OCI-M1 (cell line): ENCODE data around the gene UBE2M.

Experiments
- DNase-seq: peaks from one replicate; lab custom pipeline; 2025; lab: John Stamatoyannopoulos, UW

UBE2M gene

DNA sequence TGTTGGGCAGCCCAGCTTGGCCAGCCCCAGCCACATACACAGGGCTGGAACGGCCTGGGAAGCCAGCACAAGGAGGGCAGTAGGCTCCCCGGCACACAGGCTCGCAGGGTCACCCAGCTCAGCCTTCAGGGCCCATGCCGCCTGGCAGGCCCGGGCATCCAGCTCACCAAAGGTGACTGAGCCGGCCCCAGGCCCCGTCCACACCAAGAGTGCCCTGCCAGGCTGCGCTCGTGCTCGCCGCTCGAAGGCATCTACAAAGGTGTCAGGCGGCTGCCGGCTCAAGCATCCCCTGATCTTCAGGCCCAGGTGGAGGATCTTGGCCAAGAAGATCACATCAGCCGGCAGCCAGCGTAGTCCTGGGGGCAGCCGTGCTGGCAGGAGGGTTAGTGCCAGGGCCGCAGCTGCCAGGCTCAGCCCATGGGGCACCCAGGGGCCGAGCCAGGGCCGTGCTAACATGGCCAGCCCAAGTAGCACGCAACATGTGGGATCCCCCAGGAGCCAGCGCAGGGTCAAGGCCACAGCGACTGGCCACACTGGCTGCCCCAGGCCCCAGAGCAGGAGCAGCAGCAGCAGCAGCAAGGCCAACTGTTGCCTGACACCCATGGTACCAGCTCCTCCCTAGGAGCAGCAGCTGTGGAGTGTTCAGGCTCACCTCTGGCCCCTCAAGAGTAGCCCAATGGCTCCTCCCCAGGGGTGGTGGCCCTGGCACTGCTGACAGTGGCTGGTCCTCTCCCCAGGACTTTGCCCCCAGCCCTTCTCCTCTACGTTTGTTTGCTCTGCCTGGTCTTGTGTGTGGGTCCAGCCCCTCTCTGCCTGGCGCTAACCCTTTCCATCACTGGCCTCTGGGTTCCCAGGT is 46.8 kb downstream of the UBE2M start, which contains the start of gene SLC27A5:
TSS of gene SLC27A5 (minus strand) at position 640 of the 856 bp plus-strand sequence. CDS start at position 603, 37 bp downstream.
- no peak for DNase-seq

DNA sequence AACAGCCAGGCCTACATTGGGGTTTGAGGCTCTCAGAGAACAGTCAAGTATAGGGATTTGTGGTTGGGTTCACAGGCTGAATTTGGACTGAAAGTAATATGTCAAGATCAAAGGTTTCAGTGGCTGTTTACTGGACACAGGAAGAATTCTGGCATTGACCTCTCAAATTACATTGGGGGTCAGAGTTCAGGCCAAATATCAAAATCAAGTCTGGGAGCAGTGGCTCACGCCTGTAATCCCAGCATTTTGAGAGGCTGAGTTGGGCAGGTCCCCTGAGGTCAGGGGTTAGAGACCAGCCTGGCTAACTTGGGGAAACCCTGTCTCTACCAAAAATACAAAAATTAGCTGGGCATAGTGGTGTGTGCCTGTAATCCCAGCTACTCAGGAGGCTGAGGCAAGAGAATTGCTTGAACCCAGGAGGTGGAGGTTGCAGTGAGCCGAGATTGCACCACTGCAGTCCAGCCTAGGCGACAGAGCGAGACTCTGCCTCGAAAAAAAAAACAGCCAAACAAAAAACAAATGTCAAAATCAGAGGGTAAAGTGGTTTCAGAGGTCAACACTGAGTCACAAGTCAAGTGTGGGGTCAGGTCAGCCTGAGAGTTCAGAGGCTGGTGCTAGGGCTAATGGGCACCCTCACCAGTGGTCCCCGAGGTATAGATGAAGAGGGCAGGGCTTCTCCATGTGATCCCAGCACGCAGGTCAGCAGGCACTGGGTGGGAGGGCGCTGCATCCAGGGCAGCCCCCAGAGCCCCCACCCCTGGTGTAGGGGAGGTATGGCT is 48.1 kb downstream of the UBE2M start:
- no peak for DNase-seq

DNA sequence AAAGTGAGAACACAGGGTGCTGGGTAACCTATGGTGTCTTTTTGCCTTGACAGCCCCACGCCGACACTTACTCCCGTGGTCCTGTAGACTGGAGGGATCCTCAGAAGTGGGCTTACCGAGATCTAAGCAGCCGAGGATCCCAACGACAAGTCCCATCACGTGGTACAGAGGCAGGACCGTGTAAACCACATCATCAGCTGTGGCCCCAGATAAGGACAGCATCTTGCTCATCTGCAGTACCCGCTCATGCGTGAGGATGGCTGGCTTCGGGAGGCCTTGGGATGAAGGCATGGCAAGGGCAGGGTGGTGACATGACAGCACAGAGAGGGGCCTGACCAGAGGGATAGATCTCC is 48.7 kb downstream of the UBE2M start:
- peak; percentile 97 for DNase-seq

DNA sequence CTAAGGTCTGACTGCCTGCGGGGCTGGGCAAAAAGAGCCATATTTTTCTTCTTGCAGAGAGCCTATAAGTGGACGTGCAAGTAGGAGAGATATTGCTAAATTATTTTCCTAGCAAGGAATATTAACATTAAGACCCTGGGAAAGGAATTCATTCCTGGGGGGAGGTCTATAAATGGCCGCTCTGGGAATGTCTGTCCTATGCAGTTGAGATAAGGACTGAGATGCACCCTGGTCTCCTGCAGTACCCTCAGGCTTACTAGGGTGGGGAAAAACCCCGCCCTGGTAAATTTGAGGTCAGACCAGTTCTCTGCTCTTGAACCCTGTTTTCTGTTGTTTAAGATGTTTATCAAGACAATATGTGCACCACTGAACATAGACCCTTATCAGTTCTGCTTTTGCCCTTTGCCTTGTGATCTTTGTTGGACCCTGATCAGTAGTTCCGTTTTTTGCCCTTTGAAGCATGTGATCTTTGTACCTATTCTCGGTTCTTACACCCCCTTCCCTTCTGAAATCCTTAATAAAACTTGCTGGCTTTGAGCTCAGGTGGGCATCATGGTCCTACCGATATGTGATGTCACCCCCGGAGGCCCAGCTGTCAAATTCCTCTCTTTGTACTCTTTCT is 50.7 kb downstream of the UBE2M start:
- peak; percentile 26 for DNase-seq
